ENCODE results near the gene ARHGEF33. TPM values are rescaled to one million over a fixed set of nuclear protein-coding genes. Genes with fewer than 3 reads are reported as not detected.
"Not testable (repeated sequence)": the region's sequence is repeated elsewhere in the genome, so short reads cannot be mapped to it uniquely, and the experiment has no call there.

Gene ARHGEF33
- total RNA-seq, 1 experiment from 2014 or later = 0.04 TPM

DNA sequence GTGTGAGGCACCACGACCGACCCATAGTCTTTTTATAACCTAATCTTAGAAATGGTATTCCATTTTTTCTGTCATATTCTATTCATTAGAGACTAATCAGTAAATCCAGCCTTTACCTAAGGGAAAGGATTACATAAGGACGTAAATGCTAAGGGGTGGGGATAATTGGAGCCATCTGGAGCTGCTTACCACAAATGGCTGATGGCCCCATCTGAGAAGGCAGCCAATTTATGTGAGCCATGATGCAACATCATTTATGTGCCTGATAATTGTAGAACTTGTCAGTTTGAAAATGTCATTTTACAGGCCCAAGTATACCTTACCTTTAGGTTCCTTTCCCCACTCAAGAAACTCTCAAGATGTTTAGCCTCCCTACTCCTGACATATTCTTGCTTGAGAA, 44.0 kb downstream of the ARHGEF33 start:
- no peak for TF ChIP-seq EZH2phosphoT487 (IDR thresholded peaks at IDR 0.05; ENCODE audit: borderline replicate concordance, low read length)
- no peak for TF ChIP-seq EZH2 (IDR thresholded peaks at IDR 0.05; ENCODE audit: low read length, unreplicated experiment)
- TF ChIP-seq, protein P1, sequence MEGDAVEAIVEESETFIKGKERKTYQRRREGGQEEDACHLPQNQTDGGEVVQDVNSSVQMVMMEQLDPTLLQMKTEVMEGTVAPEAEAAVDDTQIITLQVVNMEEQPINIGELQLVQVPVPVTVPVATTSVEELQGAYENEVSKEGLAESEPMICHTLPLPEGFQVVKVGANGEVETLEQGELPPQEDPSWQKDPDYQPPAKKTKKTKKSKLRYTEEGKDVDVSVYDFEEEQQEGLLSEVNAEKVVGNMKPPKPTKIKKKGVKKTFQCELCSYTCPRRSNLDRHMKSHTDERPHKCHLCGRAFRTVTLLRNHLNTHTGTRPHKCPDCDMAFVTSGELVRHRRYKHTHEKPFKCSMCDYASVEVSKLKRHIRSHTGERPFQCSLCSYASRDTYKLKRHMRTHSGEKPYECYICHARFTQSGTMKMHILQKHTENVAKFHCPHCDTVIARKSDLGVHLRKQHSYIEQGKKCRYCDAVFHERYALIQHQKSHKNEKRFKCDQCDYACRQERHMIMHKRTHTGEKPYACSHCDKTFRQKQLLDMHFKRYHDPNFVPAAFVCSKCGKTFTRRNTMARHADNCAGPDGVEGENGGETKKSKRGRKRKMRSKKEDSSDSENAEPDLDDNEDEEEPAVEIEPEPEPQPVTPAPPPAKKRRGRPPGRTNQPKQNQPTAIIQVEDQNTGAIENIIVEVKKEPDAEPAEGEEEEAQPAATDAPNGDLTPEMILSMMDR (conservative IDR thresholded peaks at IDR 0.05; ENCODE audit: low read depth, low read length) = no peak
- CTCF ChIA-PET = no interaction called here

DNA sequence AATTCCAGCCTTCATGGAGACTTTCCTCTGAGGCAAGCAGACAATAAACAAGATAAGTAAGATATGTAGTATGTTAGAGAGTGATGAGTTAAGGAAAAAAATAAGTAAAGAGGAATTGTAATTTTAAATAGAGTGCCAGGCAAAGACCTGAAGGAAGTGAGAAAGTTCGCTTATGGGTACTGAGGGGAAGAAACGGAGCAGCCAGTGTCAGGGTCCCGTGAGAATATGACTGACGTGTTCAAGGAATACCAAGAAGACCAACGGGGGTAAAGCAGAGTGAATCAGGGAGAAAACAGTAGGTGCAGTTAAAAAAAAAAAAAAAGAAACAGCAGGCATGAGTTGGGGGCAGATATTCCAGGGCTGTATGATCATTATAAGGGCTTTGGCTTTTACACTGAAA, 45.1 kb downstream of the ARHGEF33 start:
- Histone ChIP-seq H3K9me3 (ENCODE audit: low read length) (no peaks in the 10 kb centered on the region), H3K4me1 (ENCODE audit: insufficient read depth, low read length) (peaks cover 11% of the 10 kb centered on the region; the same call in 1 of the 2 replicates), H3K27me3 (ENCODE audit: low read length) (no peaks in the 10 kb centered on the region), H3F3A (ENCODE audit: low read length, unreplicated experiment) (no peaks in the 10 kb centered on the region), H3K79me2 (ENCODE audit: low read length) (no peaks in the 10 kb centered on the region), H3K36me3 (ENCODE audit: low read depth, low read length) (no peaks in the 10 kb centered on the region), H3K27ac (ENCODE audit: low read length) (no peak overlapping the region), H3K9ac (ENCODE audit: low read length) (no peak overlapping the region), H4K20me1 (ENCODE audit: low read length) (no peaks in the 10 kb centered on the region), H3K4me3 (ENCODE audit: low read length) (no peak overlapping the region), H3K9me2 (replicated peaks; ENCODE audit: low read length) (no peaks in the 10 kb centered on the region), H2AFZ (ENCODE audit: low read length) (no peak overlapping the region), H3K4me2 (ENCODE audit: low read length) (no peak overlapping the region)
- ATAC-seq = no peak
- TF ChIP-seq, protein P1 (conservative IDR thresholded peaks at IDR 0.05; ENCODE audit: low read depth, low read length) = no peak
- no peak for TF ChIP-seq EZH2phosphoT487 (IDR thresholded peaks at IDR 0.05; ENCODE audit: borderline replicate concordance, low read length)
- no peak for TF ChIP-seq EZH2 (IDR thresholded peaks at IDR 0.05; ENCODE audit: low read length, unreplicated experiment)
- CTCF ChIA-PET = no interaction called here
- intact Hi-C loops (cut with micrococcal nuclease) = no loop called here
- POLR2A ChIA-PET (ENCODE audit: unreplicated experiment) = no interaction called here
- DNase-seq = no peak
- BruUV-seq (replicated peaks) = no TSS peak

More for the DNA sequence above, 44.0 kb downstream of the ARHGEF33 start:
- H3K4me3 ChIP-seq (ENCODE audit: low read length) = no peak overlapping the region
- H3K36me3 ChIP-seq (ENCODE audit: low read depth, low read length) = no peaks in the 10 kb centered on the region
- H3K9me2 ChIP-seq (replicated peaks; ENCODE audit: low read length) = no peaks in the 10 kb centered on the region
- no peaks in the 10 kb centered on the region for H4K20me1 ChIP-seq (ENCODE audit: low read length)
- H3K9ac ChIP-seq (ENCODE audit: low read length) = no peak overlapping the region
- no peaks in the 10 kb centered on the region for H3K27me3 ChIP-seq (ENCODE audit: low read length)
- BruUV-seq (replicated peaks) = no TSS peak
- no peaks in the 10 kb centered on the region for H3K9me3 ChIP-seq (ENCODE audit: low read length)
- POLR2A ChIA-PET (ENCODE audit: unreplicated experiment) = no interaction called here
- H3K79me2 ChIP-seq (ENCODE audit: low read length) = no peaks in the 10 kb centered on the region
- no peak overlapping the region for H3K27ac ChIP-seq (ENCODE audit: low read length)
- intact Hi-C loops (cut with micrococcal nuclease) = no loop called here
- no peaks in the 10 kb centered on the region for H3F3A ChIP-seq (ENCODE audit: low read length, unreplicated experiment)
- H3K4me2 ChIP-seq (ENCODE audit: low read length) = no peak overlapping the region
- ATAC-seq (no peak), DNase-seq (no peak)
- H3K4me1 ChIP-seq (ENCODE audit: insufficient read depth, low read length) = peaks cover 11% of the 10 kb centered on the region; the same call in 1 of the 2 replicates
- no peak overlapping the region for H2AFZ ChIP-seq (ENCODE audit: low read length)

DNA sequence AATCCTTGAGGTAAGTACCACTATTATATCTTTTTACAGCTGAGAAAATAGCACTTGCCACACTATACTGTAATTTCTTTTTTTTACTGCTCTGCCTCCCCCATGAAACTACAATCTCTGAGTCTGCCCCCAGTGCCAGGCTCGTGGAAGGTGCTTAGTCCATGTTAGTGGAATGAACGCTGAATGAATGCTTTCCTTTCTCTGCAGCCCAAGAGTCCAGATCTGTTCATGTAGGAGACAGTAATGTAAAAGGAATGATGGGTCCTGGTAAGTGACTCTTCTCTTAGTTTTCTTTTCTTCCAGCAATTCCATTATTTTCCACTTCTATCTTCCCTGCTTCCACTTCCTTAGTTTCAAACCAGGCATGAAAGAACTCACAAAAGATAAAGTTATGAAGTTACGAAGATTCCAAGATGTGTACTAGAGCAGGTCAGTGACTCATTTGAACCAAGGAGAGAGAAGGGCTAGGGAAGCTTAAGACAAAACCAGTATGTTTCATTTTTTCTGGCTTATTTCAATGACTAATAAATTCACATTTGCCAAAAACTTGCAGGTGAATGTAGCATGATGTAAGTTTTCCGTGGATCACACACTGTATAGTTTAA, 46.0 kb downstream of the ARHGEF33 start:
- Histone ChIP-seq H3K27me3 (ENCODE audit: low read length) (no peaks in the 10 kb centered on the region), H2AFZ (ENCODE audit: low read length) (peak overlapping the region; percentile 11), H3K9me3 (ENCODE audit: low read length) (no peaks in the 10 kb centered on the region), H3K9me2 (replicated peaks; ENCODE audit: low read length) (no peaks in the 10 kb centered on the region), H3K4me1 (ENCODE audit: insufficient read depth, low read length) (peaks cover 11% of the 10 kb centered on the region; the same call in 1 of the 2 replicates), H3K9ac (ENCODE audit: low read length) (no peak overlapping the region), H3F3A (ENCODE audit: low read length, unreplicated experiment) (no peaks in the 10 kb centered on the region), H3K36me3 (ENCODE audit: low read depth, low read length) (no peaks in the 10 kb centered on the region), H3K27ac (ENCODE audit: low read length) (no peak overlapping the region), H3K4me2 (ENCODE audit: low read length) (peak overlapping the region; percentile 32), H3K79me2 (ENCODE audit: low read length) (no peaks in the 10 kb centered on the region), H3K4me3 (ENCODE audit: low read length) (peak overlapping the region; percentile 10; the same call in 1 of the 2 replicates), H4K20me1 (ENCODE audit: low read length) (no peaks in the 10 kb centered on the region)
- ChIA-PET POLR2A (ENCODE audit: unreplicated experiment) (no interaction called here), CTCF (interaction anchor here (1.5 kb wide), 1 partner anchor 12 kb away, joined by 6 read pairs; no protein-coding TSS in a partner anchor)
- no TSS peak for BruUV-seq (replicated peaks)
- DNase-seq (peak; percentile 59), ATAC-seq (peak; percentile 78)
- no peak for TF ChIP-seq EZH2phosphoT487 (IDR thresholded peaks at IDR 0.05; ENCODE audit: borderline replicate concordance, low read length)
- TF ChIP-seq, protein P1 (conservative IDR thresholded peaks at IDR 0.05; ENCODE audit: low read depth, low read length) = no peak
- no peak for TF ChIP-seq EZH2 (IDR thresholded peaks at IDR 0.05; ENCODE audit: low read length, unreplicated experiment)
- intact Hi-C loops (cut with micrococcal nuclease) = no loop called here

DNA sequence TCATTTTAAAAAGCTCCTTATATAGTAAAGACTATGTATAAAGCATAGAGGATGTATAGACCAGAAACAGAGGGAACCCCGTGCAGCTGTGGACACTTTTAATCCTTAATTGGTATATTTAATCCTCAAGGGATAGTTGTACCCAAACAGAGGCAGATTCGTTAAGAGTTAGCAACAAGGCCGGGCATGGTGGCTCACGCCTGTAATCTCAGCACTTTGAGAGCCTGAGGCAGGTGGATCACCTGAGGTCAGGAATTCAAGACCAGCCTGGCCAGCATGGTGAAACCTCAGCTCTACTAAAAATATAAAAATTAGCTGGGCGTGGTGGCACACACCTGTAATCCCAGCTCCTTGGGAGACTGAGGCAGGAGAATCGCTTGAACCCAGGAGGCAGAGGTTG, 46.8 kb downstream of the ARHGEF33 start:
- H3K9ac ChIP-seq (ENCODE audit: low read length); H3K27me3 ChIP-seq (ENCODE audit: low read length); H4K20me1 ChIP-seq (ENCODE audit: low read length); DNase-seq; H3K27ac ChIP-seq (ENCODE audit: low read length); H3K9me3 ChIP-seq (ENCODE audit: low read length); H3K36me3 ChIP-seq (ENCODE audit: low read depth, low read length); H3K9me2 ChIP-seq (replicated peaks; ENCODE audit: low read length); H3K79me2 ChIP-seq (ENCODE audit: low read length); H3K4me3 ChIP-seq (ENCODE audit: low read length); H3F3A ChIP-seq (ENCODE audit: low read length, unreplicated experiment); ATAC-seq; H2AFZ ChIP-seq (ENCODE audit: low read length); POLR2A ChIA-PET (ENCODE audit: unreplicated experiment); BruUV-seq (replicated peaks); intact Hi-C loops (cut with micrococcal nuclease): not testable (repeated sequence)
- CTCF ChIA-PET = interaction anchor here (1.5 kb wide), 1 partner anchor 11 kb away, joined by 6 read pairs; no protein-coding TSS in a partner anchor
- H3K4me2 ChIP-seq (ENCODE audit: low read length) = peak overlapping the region; percentile 32; the same call in 1 of the 2 replicates
- H3K4me1 ChIP-seq (ENCODE audit: insufficient read depth, low read length) = peaks cover 11% of the 10 kb centered on the region; the same call in 1 of the 2 replicates

Measured in PC-3 (cell line).